Activated naive CD8-positive, alpha-beta T cell treated with anti-CD3 and anti-CD28 coated beads, Interleukin-2, amount 50 U/mL, for 16 hours (primary cell): Measurements from ENCODE around the gene SH3BP5.

Source experiments
- DNase-seq: peaks from one replicate; pipeline ENCODE4 v3.0.0-alpha.2; 2020; ENCODE audit warnings: low read depth, low spot score

Gene SH3BP5

GRCh38 chr3:15253023-15253697 lies 79.2 kb downstream of the SH3BP5 start:
- no peak for DNase-seq

GRCh38 chr3:15246186-15246585 lies 86.2 kb downstream of the SH3BP5 start:
- no peak for DNase-seq

GRCh38 chr3:15243822-15244482 lies 88.4 kb downstream of the SH3BP5 start:
- no peak for DNase-seq

- no peak for DNase-seq
These were observed 91.0 kb downstream of the SH3BP5 start for GRCh38 chr3:15241341-15241740.

GRCh38 chr3:15229262-15229661 lies 103.1 kb downstream of the SH3BP5 start:
- no peak for DNase-seq

- no peak for DNase-seq
These were observed 104.2 kb downstream of the SH3BP5 start for GRCh38 chr3:15228147-15228546.

GRCh38 chr3:15223685-15224572 lies 108.5 kb downstream of the SH3BP5 start:
- no peak for DNase-seq

GRCh38 chr3:15221574-15222217 lies 110.7 kb downstream of the SH3BP5 start:
- no peak for DNase-seq

- DNase-seq, result no peak
These were observed 111.7 kb downstream of the SH3BP5 start for GRCh38 chr3:15220661-15221060.

- no peak for DNase-seq
These were observed 112.3 kb downstream of the SH3BP5 start for GRCh38 chr3:15220056-15220455.

- DNase-seq, result no peak
These were observed 113.7 kb downstream of the SH3BP5 start for GRCh38 chr3:15218689-15219088.

- no peak for DNase-seq
These were observed 114.5 kb downstream of the SH3BP5 start for GRCh38 chr3:15217841-15218267.

GRCh38 chr3:15217011-15217671 lies 115.2 kb downstream of the SH3BP5 start:
- no peak for DNase-seq

GRCh38 chr3:15216501-15216900 lies 115.9 kb downstream of the SH3BP5 start:
- no peak for DNase-seq

GRCh38 chr3:15215996-15216395 lies 116.4 kb downstream of the SH3BP5 start:
- DNase-seq, result no peak

GRCh38 chr3:15214758-15215157 lies 117.6 kb downstream of the SH3BP5 start:
- no peak for DNase-seq

GRCh38 chr3:15211937-15212336 lies 120.4 kb downstream of the SH3BP5 start:
- no peak for DNase-seq

- DNase-seq, result no peak
These were observed 124.4 kb downstream of the SH3BP5 start for GRCh38 chr3:15207836-15208504.

- no peak for DNase-seq
These were observed 125.5 kb downstream of the SH3BP5 start for GRCh38 chr3:15206662-15207576.
